ENCODE measurements around the gene TMEM178A. TPM values are rescaled to one million over a fixed set of nuclear protein-coding genes. Genes with fewer than 3 reads are reported as not detected.

Gene TMEM178A
- total and polyA plus RNA-seq, 2 of the 4 experiments (the other 2 are of a cell fraction), result 0.18 to 1.8 TPM

- no peak for ATAC-seq (ENCODE audit: low read depth)
Observed at GRCh38 chr2:39636306-39636705, 29.4 kb upstream of the TMEM178A start.

More at GRCh38 chr2:39636306-39636705, 29.4 kb upstream of the TMEM178A start:
- ChIA-PET POLR2A (ENCODE audit: unreplicated experiment) (no interaction called here), CTCF (no interaction called here)
- no peaks in the 10 kb centered on the region for H3K27me3 ChIP-seq (ENCODE audit: control insufficient read depth, insufficient read depth, low read length)
- H3K36me3 ChIP-seq (ENCODE audit: control insufficient read depth, insufficient read depth, low read length), result no peaks in the 10 kb centered on the region
- H3K4me2 ChIP-seq (ENCODE audit: low read depth, low read length), result no peak overlapping the region
- TF ChIP-seq CHD1 (IDR thresholded peaks at IDR 0.05; ENCODE audit: low read depth, low read length), result no peak
- no peak overlapping the region for H3K4ac ChIP-seq (ENCODE audit: low read depth, low read length)
- H2AK9ac ChIP-seq (replicated peaks; ENCODE audit: low read depth, low read length, poor library complexity), result no peak overlapping the region
- peaks cover 6% of the 10 kb centered on the region; the same call in 1 of the 2 replicates for H3K4me1 ChIP-seq (ENCODE audit: control insufficient read depth, insufficient read depth, low read length)
- H3K9ac ChIP-seq (ENCODE audit: low read depth, low read length), result no peak overlapping the region
- no peak overlapping the region for H2AFZ ChIP-seq (replicated peaks; ENCODE audit: low read length, poor library complexity)
- no peaks in the 10 kb centered on the region for H4K20me1 ChIP-seq (ENCODE audit: insufficient read depth, low read length)
- H3K4me3 ChIP-seq (ENCODE audit: insufficient read depth, low read depth, low read length), result no peak overlapping the region
- WGBS, 2 experiments (ENCODE audit: extremely low coverage in 2 of 2, insufficient read length in 1 of 2), result no CpG with 5 or more reads among the region's 3 CpGs
- H3K56ac ChIP-seq (ENCODE audit: extremely low read depth, insufficient read depth, low read length), result no peak overlapping the region
- no peaks in the 10 kb centered on the region for H3K9me3 ChIP-seq (ENCODE audit: control insufficient read depth, insufficient read depth, low read length)
- H2BK120ac ChIP-seq (ENCODE audit: low read depth, low read length), result no peak overlapping the region
- no TSS peak for BruUV-seq (replicated peaks)
- H2BK5ac ChIP-seq (ENCODE audit: low read depth, low read length, poor library complexity, severe bottlenecking), result no peak overlapping the region
- dilution Hi-C loops (cut with HindIII; ENCODE audit: low sequenced_read_pairs, unreplicated experiment), result no loop called here
- no peak overlapping the region for H2BK15ac ChIP-seq (ENCODE audit: low read depth, low read length)
- in situ Hi-C loops (cut with MboI; ENCODE audit: low sequenced_read_pairs), result no loop called here
- no peak overlapping the region for H3K14ac ChIP-seq (replicated peaks; ENCODE audit: low read depth, low read length)
- no peaks in the 10 kb centered on the region for H3K79me1 ChIP-seq (ENCODE audit: low read depth in 1 of 2, low read length in 2 of 2)
- intact Hi-C loops (cut with micrococcal nuclease), result no loop called here
- no peak overlapping the region for H2AK5ac ChIP-seq (ENCODE audit: low read depth, low read length)
- no peak for DNase-seq
- H3K27ac ChIP-seq (ENCODE audit: insufficient read depth, low read length), result no peak overlapping the region
- H3K9me1 ChIP-seq (ENCODE audit: insufficient read depth, low read length), result peaks cover 3% of the 10 kb centered on the region
- H4K91ac ChIP-seq (ENCODE audit: insufficient read depth, low read depth, low read length), result no peak overlapping the region
- no peak overlapping the region for H3K18ac ChIP-seq (ENCODE audit: low read depth, low read length)
- no peak overlapping the region for H4K8ac ChIP-seq (ENCODE audit: low read depth in 2 of 2, low read length in 2 of 2)
- no peak overlapping the region for H2BK20ac ChIP-seq (ENCODE audit: low read depth, low read length)
- H3K23ac ChIP-seq (ENCODE audit: low read depth, low read length), result no peak overlapping the region
- no peak overlapping the region for H4K5ac ChIP-seq (ENCODE audit: low read depth, low read length)

Data from IMR-90 (cell line).